ENCODE data around the gene PXMP2.
A peak's percentile ranks its signal among the peaks of the same experiment; 100 is the strongest.

The PXMP2 gene

DNA sequence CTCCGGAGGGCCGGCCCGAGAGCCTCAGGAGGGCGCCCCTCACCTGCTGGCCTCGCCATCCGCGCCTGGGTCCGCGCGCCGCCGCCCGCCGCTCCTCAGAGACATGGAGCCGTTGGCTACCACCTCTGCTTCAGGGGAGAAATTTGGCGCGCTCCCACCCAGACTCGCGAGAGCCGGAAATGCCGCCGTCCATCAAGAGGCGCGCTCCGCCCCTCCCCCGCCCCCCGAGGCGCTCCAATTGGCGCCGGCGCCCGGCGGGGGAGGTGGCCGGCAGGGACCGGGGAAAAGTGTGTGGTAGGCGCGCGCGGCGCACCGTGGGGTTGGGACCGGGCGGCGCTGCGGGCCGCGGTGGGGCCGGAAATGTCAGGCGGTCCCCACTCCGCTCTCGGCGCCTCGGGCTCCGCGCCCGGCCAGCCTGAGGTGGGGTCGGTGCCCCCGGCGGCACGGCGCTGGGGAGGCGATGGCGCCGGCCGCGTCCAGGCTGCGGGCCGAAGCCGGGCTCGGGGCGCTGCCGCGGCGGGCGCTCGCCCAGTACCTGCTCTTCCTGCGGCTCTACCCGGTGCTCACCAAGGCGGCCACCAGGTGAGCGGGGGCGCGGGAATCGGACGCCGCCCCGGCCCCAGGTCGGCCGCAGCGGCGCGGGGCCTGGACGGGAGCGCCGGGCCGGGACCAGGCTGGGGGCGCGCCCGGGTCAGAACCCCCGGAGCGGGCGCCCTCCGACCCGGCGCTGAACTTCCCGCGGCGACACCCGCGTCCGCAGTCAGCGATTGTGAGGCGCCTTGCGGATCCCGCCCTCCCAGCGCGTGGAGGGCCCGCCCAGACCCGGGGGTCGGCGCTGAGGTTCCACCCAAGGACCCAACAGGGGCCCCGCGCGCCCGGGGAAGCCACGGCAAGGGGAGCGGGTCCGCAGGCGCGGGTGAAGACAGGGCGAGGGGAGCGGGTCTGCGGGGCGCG lies at the start of gene PXMP2, which contains the start of gene POLE:
TSS of gene PXMP2 (plus strand) at position 377 of the 954 bp plus-strand sequence. CDS start at position 461, 84 bp downstream.
TSS of gene POLE (minus strand) at position 132 of the 954 bp plus-strand sequence. CDS start at position 105, 27 bp downstream.
- DNase-seq (ENCODE audit: low read depth in 2 of 2), result peak; percentile 92

DNA sequence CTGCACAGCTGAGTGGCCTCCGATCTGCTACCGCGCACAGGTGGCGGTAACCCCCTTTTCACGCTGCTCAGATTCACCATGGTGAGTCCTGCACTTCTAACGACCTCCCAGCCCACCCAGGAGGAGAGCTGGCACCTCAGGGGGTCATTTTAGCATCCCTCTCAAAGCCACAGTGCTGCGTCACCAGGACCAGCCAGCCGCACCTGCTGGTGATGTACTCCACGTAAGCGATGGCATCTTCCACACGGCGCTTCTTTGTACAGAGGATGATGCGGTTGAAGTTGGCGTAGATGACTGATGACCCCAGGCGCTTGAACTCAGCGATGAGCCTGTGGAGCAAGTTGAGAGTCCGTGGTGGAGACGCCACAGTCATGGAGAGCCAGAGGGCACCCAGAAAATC lies 49.6 kb upstream of the PXMP2 start:
- no peak for DNase-seq (ENCODE audit: low read depth in 2 of 2)

DNA sequence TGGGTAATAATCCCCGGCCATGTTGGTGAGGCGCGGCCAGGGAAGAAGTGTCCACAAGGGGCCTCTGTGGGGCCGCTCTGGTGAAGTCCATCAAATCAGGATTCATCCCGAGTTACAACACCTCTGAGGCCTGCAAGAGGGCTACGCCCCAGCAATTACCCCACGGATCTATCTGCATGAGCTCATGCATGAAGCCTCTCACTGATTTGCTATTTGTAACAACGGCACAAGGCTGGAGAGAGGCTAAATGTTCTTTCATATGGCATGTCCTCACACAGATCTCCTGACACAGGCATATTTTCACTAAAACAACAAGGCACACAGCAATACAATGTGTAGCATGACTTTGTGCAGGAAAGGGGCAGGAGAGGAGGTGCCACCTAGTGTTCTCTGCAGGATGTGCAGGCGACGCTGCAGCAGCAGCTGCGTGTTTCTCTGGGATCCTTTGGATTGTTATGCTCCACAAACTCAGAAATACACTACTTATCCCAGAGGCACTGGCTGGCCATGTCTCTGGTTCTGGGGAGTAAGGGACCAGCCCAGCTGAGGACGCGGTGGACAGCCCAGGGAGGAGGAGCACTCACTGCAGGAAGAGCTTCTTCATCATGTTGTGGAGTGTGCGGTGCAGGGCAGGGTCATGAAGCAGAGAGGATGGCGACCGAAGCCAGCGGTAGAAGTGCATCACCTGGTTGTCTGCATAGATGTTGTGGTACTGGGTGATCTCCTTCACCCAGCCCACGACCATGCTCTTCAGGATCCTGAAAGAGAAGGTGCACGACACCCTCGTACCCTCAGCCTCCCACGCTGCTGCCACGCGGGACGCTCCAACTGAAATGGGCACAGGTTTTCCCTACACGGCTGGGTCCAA lies 48.6 kb upstream of the PXMP2 start:
- peak; percentile 8 to 9 for DNase-seq (ENCODE audit: low read depth in 2 of 2)

DNA sequence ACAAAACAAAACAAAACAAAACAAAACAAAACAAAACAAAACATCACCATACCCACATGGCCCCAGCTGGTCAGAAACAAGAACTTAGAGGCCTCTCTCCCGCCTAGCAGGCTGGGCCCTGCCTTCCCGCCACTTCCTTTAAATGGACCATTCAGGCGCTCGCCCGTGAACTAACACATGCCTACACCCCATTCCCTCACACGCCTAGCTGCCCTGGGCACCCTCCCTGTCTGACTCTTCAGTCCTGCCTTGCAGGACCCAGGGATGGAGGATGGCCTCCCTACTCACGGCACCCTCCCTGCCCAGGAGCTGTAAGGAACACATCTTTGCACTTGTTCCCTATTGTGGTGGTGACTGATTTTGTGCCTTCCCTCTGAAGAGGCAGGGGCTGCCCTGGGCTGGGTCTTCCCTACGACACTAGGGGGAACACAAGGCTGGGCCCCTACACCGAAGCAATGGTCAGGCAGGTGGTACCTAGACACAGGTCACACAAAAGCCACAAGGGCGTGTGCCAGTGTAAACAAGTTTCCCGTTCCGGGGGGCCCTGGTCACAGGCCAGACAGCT lies 47.3 kb upstream of the PXMP2 start:
- DNase-seq (ENCODE audit: low read depth in 2 of 2), result no peak

DNA sequence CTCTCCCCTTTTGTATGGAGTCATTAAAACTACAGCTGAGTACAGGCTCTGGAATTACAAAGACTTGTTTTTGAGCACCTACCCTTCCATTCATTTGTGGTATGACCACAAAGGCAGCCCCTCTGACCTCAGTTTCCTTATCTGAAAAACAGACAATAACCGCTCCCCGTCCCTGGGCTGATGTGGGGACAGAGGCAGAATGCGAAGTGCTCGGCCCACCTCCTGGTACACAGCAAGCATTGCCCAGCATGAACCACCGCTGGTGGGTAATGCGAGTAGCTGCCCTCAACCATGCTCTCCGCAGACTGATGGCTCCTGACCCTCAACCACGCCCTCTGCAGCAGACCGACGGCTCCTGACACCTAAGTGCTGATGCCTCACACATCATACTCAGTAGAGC lies 46.5 kb upstream of the PXMP2 start:
- no peak for DNase-seq (ENCODE audit: low read depth in 2 of 2)

DNA sequence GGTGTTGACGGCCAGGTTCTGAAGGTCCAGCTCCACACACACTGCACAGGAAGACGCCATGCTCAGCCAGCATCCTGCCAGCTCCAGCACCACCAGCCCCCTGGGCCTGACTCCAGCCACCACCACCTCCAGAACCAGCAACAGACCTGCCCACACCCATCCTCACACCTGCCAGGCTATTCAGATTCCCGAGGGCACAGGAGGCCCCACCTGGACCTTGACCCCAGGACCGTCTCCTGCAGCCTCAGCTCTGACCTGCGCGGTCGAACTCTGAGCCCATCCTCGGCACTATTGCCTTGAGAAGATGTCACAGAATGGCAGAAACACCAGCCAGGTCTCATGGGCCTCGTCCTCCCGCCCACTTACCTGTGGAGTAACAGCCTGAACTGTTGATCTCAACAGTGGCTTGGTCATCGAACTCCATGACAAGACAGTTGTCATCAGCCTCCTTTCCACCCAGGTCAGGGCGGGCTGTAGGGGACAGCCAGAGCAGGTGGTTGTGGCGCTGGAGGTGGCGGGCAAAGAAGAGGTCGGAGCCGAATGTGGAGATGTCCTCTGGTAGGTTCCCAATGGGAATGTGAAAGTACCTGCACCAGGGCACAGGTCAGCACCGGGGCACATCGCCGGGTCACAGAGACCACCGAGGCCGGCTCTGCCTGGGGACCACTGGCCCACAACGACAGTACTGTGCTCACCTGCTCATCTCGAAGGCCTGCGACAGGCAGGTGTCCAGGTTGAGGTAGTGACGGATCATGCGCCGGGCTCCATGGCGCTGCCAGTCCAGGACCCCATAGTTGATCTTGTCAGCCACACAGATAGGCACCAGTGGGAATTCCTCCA lies 45.4 kb upstream of the PXMP2 start:
- DNase-seq (ENCODE audit: low read depth in 2 of 2), result no peak

DNA sequence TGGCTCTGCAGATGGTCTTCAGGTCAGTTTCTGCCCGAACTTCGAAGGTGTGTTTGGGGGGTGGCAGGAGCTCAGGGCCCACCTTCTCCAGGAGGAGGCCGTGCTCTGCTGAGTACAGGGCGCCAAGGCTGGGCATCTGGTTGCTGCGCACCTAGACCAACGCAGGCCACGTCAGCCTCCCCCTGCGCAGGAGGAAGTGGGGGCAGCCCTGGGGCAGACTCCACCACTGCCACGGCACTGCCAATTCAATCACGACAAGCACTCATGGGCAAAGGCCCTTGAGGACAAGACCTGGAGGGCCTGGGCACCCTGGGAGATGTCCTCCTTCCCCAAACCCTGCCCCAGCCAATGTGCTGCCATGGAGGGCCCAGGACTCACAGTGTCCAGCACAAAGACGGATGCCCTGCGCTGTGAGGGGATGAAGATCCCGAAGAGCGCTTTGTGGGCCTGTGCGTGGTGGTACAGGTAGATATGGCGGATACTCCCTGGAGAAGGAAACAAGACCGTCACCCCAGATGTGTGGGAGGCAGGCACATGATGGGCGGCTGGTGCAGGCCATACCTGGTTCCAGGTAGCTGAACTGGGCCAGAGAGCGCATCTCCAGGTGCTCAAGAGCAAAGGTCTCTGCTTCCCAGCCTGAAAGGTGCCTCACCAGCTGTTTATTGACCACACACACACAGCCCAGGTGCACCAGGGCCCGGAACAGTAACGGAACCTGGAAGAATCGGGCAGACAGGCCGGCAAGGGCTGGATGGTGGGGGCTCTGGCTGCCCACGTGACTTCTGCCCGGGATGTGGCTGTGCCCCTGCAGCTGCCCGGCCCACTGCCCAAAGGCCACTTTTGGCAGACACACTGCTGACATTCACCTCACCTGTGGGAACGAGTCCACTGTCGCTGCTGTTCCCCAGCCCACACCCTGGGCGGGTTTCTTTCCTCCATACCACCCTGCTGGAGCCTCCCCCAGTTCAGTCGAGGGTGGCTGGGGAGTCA lies 44.2 kb upstream of the PXMP2 start:
- no peak for DNase-seq (ENCODE audit: low read depth in 2 of 2)

DNA sequence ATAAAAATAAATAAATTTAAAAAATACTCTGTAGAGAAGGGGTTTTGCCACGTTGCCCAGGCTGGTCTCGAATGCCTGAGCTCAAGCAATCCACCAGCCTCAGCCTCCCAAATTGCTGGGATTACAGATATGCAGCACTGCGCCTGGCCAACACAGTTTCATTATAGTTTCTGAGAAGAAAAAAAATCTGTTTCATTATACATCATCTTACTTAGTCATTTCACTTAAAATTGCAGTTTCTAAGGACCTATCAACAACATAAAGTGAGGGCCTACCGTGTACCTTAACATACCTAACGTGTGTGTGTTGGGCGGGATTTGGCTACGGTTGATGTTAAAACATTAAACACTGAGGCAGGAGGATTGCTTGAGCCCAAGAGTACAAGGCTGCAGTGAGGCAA lies 40.5 kb upstream of the PXMP2 start:
- no peak for DNase-seq (ENCODE audit: low read depth in 2 of 2)

DNA sequence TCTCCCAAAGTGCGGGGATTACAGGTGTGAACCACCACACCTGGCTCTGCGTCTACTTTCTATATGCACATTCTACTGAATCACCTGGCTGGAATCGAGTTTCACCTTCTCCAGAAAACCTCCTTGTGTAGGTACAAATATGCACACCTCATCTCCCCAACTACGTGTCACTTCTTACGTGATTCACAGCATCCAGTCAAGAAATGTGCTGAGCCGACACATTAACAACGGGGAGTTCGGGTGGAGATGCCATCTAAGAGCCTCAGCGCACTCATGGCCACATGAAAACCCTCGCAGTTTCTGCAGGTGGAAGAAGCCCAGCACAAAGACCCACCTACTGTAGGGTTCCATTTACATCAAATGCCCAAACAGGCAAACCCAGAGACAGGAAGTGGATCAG lies 39.5 kb upstream of the PXMP2 start:
- no peak for DNase-seq (ENCODE audit: low read depth in 2 of 2)

DNA sequence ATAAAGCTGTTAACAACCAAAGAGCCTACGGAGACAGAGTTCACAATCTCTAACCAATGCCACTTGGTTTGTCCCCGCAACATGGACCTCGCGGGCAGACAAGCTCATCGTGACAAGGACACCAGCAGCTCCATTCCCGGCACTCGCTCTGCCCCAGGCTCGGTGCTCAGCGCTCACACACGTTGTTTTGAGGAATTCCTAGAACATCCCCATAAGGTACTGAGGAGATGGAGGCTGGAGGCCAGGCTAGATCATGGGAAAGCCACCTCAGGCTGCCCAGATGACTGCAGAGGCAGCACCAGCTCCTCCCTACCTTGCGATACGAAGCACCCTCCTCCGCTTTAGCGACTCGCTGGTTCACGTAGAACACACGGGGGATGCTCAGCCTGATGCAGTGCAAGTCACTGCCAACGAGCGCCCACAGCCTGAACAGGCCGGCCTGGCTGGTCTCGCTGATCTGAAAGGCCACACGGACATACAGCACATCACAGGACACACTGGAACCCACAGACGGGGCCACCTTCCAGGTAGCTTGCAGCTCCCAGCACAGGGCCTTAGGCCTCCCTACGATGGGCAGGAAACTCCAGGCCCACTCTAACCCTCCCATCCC lies 38.7 kb upstream of the PXMP2 start:
- no peak for DNase-seq (ENCODE audit: low read depth in 2 of 2)

DNA sequence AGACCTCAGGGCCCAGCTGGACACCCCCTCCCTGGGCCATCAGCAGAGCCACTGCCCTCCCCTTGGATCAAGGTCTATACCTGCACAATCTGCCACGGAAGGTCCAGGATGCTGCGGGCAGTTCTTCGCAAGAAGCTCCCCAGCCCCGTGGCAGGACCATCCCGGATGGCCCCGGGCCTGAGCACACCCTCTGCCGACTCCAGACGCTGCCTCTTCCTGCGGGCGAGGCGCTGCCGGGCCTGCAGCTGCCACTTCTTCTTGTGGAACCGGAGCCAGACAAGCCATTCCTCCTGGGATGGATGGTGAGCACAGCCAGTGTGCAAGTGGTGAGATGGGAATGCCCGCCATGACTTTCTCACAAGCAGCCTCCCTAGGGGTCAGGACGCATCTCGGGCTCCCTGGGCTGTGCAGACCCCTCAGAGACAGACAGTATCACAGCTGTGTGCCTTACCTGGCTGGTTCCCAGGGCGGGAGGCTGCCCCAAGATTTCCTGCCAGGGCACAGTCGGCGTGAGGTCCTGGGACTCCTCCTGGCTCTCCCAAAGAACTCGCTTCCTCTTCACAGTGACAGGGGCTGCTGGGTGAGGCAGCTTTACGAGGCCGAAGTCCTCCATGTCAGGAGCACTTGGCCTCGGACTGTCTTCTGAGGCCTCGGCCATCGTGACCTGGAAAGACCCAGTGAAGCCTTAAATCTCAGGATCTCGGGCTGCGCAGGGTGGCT lies 38.0 kb upstream of the PXMP2 start:
- no peak for DNase-seq (ENCODE audit: low read depth in 2 of 2)

DNA sequence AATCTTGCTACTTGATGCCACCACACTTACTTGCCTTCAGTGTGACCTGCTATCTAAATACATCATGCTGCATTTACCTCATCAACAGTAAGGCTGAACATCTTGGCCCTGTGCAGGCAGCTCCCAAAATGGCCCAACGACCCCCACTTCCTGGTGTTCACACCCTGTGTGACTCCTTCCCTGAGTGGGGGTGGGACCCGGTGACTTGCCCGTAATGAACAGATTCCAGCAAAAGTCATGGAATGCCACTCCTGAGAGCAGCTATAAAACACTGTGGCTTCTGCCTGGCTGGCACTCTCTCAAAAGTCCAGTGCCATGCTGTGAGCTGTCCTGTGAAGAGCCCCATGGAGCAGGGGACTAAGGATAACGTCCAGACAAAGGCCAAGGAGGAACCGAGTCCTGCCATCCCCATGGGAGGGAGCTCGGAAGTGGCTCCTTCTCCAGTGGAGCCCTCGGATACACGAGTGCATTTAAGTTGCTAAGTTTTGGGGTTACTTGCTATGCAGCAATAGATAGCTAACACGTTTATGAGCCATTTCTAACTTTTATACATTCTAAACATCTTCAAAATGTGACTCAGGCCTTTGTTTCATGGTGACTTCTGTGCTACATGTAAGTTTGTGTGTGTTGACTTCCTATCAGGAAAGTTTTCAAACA lies 35.8 kb upstream of the PXMP2 start:
- no peak for DNase-seq (ENCODE audit: low read depth in 2 of 2)

DNA sequence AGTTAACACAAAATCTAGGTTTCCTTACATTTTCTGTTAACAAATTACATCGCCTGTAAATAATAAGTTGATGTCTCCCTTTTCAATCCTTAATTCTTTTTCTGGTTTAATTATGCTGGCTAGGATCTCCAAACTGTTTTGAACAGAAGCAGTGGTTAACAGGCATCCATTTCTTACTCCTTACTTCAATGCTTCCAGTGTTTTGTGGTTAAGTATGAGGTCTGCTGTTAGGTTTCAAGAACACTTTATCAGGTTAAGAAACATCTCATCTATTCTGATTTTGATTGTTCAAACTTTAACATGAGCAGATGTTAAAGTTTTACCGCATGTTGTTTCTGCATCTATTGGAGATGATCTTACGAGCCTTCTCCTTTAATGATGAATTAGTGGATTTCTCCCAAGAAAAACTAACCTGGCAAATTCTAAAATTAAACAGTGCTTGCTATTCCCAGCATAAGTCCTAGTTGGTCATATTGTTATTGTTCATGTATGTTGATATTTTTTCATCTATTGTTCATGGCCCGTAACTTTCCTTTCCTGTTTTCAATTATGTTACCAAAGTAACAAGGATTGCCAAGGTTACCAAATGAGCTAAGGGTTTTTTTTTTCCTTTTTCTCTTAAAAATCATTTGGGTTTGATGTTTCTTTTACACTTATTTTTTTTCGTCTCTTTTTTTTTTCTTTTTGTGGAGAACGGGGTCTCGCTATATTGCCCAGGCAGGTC lies 33.7 kb upstream of the PXMP2 start:
- DNase-seq (ENCODE audit: low read depth in 2 of 2), result no peak

DNA sequence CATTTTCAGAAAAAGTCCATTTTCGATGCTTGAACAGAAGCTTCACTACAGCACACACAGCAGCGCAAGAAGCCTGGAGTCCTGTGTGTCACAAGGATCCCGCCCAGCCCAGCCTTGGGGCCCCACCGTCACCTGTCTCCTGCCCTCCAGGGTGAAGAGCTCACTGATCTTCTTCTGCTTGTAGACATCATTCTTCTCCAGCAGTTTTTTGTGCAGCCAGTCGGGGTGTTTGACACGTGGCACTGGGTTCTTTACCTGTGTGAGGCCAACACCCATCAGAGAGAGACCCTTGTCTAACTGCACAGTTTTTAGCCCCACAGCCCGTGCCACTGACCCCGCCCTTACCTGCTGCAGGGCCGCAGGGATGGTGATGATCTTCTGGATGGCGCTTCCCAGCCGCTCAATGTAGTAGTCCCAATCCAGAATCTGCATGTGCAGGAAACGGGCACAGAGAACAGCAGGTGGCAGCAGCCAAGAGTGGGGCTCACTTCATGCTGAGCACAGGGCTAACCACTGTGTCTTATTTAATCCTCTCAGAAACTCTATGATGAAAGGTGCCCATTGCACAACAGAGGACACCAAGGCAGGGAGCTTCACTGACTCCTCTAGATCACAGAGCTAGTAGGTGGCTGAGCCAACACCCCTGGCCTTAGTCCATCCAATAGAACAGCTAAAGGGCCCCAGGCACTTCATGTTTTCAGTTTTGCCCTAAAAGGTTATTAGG lies 30.2 kb upstream of the PXMP2 start:
- no peak for DNase-seq (ENCODE audit: low read depth in 2 of 2)

DNA sequence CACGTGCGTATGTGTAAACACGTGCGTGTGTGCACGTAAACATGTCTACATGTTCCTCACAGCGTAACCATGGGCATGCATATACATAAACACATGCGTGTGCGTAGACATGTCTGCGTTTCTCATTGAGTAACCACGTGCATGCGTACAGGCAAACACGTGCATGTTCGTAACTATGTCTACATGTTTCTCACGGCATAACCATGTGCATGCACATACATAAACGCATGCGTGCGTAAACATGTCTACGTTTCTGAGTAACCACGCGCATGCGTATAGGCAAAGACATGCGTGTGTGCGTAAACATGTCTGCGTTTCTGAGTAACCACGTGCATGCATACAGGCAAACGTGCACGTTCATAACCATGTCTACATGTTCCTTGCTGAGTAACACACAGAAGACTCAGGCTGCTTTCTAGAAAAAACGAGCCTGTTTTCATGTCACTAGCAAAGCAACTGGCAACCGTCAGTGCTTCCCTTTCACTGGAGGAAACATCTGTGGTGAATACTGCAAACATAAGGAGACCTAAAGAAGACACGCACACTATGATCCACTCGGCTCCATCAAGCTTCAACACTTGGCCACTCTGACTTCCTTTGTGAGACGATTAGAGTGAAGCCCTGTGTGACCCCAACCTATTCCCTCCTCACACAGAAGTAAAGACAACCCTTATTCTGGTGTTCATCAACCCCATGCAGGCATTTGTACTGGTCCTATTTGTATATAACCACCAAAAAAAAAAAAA lies 29.1 kb upstream of the PXMP2 start:
- no peak for DNase-seq (ENCODE audit: low read depth in 2 of 2)

DNA sequence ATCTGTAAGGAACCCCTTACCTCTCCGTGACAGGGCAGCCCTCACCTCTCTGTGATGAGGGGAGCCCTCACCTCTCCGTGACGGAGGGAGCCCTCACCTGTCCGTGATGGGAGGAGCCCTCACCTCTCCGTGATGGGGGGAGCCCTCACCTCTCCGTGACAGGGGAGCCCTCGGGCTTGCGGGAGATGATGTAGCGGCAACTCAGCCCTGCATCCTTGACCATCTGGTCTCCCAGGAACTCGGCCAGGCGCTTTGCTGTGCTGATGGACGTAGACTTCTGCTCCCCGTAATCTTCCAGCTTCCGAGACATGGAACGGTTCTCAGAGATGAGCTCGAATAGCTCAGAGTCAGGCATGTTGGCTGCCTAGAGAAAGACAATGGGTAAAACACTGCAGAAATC lies 28.2 kb upstream of the PXMP2 start:
- DNase-seq (ENCODE audit: low read depth in 2 of 2), result no peak

Data from fibroblast of skin of left quadriceps (primary cell).